Esophagus muscularis mucosa (tissue), 4 donors: ENCODE data around the gene PHLPP1. TPM values are rescaled to one million over a fixed set of nuclear protein-coding genes. Genes with fewer than 3 reads are reported as not detected.
A peak's percentile ranks its signal among the peaks of the same experiment; 100 is the strongest.

Experiments
- DNase-seq: peaks from one replicate; pipeline ENCODE4 v3.0.0-alpha.2; 2017; ENCODE audit errors: extremely low spot score
- H3K27ac ChIP-seq, 4 donors: fragments of 200-600 bp; sonication (generic); replicated peaks in 1 of 4; 1 replicate in 3 of 4; 2 replicates in 1 of 4; pipeline ENCODE4 v1.5.1; 2016 to 2019; ENCODE audit warnings: mild to moderate bottlenecking in 1 of 4
- H3K27me3 ChIP-seq, 4 donors: fragments of 200-600 bp; sonication (generic); one replicate each; pipeline versions ENCODE4 v1.5.1 to v1.6.0; 2016 to 2019
- H3K36me3 ChIP-seq, 4 donors: fragments of 200-600 bp; sonication (generic); one replicate each; pipeline ENCODE4 v1.5.1; 2016 to 2019
- H3K4me1 ChIP-seq, 4 donors: fragments of 200-600 bp; sonication (generic); one replicate each; pipeline ENCODE4 v1.5.1; 2016 to 2019
- H3K4me3 ChIP-seq, 4 donors: fragments of 200-600 bp; sonication (generic); 1 replicate in 2 of 4; 2 replicates in 2 of 4; pipeline ENCODE4 v1.5.1; 2016 to 2019; ENCODE audit warnings: mild to moderate bottlenecking in 4 of 4, moderate library complexity in 1 of 4
- H3K9me3 ChIP-seq, 4 donors: fragments of 200-600 bp; sonication (generic); 1 replicate in 3 of 4; 2 replicates in 1 of 4; pipeline ENCODE4 v1.5.1; 2016 to 2019
- EP300 ChIP-seq: sonication (generic); formaldehyde crosslinking; IDR thresholded peaks from one replicate; pipeline ENCODE4 v1.6.1; 2017; ENCODE audit warnings: antibody characterized with exemption
- POLR2A ChIP-seq: fragments of 450-650 bp; IDR thresholded peaks from one replicate; pipeline ENCODE4 v1.6.1; 2017; ENCODE audit warnings: antibody characterized with exemption, moderate library complexity, mild to moderate bottlenecking, low read depth
- POLR2AphosphoS5 ChIP-seq, 2 donors: sonication (generic); formaldehyde crosslinking; IDR thresholded peaks; one replicate each; pipeline ENCODE4 v1.6.1; 2017; ENCODE audit warnings: antibody characterized with exemption in 2 of 2
- WGBS: methylation state at CpG from one replicate; pipeline ENCODE4 v1.1.5; 2018; 5-methylcytosine and 5-hydroxymethylcytosine counted together
- intact Hi-C: fragments of 100-400 bp; cut with DNase I; formaldehyde crosslinking; loops from one replicate; pipeline ENCODE4 v1.15.1; 2023
- total RNA-seq, 4 donors: library from RNA; depleted of rRNA; stranded (reverse); fragments of >200 nt; gene quantifications; one replicate each; pipeline versions ENCODE4 v1.1.0 to v1.2.1, GENCODE V29; 2016
- TF ChIP-seq, protein P1 (sequence below), 3 experiments: fragments of 200-600 bp in 2 of 3; fragments of 450-650 bp in 1 of 3; sonication (generic) in 2 of 3; IDR thresholded peaks; one replicate each; pipeline ENCODE4 v1.5.1; 2017 to 2019; ENCODE audit warnings: antibody characterized with exemption in 3 of 3, mild to moderate bottlenecking in 2 of 3, moderate library complexity in 1 of 3

PHLPP1 gene
- total RNA-seq, 4 donors from 2014 or later, result 11.6 to 23.0 (median 17.3) TPM

DNA sequence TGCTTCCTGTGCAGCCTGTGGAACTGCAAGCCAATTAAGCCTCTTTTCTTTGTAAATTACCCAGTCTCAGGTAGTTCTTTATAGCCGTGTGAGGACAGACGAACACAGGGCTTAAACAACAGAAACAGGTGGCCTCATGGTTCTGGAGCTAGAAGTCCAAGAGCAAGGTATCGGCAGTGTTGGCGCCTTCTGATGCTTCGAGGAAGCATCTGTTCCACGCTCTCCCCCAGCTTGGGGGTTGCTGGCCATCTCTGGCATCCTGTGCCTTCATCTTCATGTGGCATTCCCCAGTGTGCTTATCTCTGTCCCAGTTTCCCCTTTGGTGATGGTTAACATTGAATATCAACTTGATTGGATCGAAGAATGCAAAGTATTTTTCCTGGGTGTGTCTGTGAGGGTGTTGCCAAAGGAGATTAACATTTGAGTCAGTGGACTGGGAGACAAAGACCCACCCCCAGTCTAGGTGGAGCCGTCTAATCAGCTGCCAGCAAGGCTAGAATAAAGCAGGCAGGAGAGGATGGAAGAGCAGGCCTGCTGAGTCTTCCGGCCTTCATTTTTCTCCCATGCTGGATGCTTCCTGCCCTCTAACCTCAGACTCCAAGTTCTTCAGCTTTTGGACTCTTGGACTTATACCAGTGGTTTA is 287.6 kb downstream of the PHLPP1 start:
- no peak overlapping the region for H3K4me3 ChIP-seq
- H3K36me3 ChIP-seq, result no peaks in the 10 kb centered on the region
- no peaks in the 10 kb centered on the region for H3K27me3 ChIP-seq
- TF ChIP-seq POLR2A (no peak), EP300 (no peak), POLR2AphosphoS5 (IDR thresholded peaks at IDR 0.05) (no peak)
- TF ChIP-seq, protein P1, sequence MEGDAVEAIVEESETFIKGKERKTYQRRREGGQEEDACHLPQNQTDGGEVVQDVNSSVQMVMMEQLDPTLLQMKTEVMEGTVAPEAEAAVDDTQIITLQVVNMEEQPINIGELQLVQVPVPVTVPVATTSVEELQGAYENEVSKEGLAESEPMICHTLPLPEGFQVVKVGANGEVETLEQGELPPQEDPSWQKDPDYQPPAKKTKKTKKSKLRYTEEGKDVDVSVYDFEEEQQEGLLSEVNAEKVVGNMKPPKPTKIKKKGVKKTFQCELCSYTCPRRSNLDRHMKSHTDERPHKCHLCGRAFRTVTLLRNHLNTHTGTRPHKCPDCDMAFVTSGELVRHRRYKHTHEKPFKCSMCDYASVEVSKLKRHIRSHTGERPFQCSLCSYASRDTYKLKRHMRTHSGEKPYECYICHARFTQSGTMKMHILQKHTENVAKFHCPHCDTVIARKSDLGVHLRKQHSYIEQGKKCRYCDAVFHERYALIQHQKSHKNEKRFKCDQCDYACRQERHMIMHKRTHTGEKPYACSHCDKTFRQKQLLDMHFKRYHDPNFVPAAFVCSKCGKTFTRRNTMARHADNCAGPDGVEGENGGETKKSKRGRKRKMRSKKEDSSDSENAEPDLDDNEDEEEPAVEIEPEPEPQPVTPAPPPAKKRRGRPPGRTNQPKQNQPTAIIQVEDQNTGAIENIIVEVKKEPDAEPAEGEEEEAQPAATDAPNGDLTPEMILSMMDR (IDR thresholded peaks at IDR 0.05), result no peak
- intact Hi-C loops, result no loop called here
- DNase-seq, result peak; percentile 60
- no peaks in the 10 kb centered on the region for H3K9me3 ChIP-seq
- 84% methylated on average over 9 of the region's 9 CpGs for WGBS
- H3K27ac ChIP-seq, result no peak overlapping the region
- peaks cover 0 to 17% (median 9%) of the 10 kb centered on the region in 4 donors for H3K4me1 ChIP-seq

DNA sequence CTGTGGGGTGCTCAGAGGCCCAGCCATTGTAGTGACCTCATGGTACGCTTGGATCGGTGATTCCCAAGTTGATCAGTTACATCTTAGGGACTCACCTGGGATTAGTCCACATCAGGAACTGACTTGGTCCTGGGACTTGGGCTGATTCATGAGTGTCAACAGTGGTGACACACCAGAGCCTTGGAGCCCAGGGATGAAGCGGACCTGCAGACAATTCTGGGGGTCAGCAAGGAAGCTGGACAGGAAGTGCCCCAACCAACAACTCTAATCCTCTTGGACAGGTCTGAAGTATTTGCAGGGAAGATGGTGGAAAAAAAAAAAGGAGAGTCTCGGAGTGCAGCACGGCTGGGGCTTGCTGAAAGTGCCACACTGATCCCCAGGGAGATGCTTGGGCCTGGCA is 288.6 kb downstream of the PHLPP1 start:
- Histone ChIP-seq H3K4me1 (peaks cover 0 to 12% (median 9%) of the 10 kb centered on the region in 4 donors), H3K27me3 (no peaks in the 10 kb centered on the region), H3K27ac (no peak overlapping the region), H3K36me3 (no peaks in the 10 kb centered on the region), H3K4me3 (no peak overlapping the region), H3K9me3 (no peaks in the 10 kb centered on the region)
- intact Hi-C loops, result no loop called here
- no peak for DNase-seq
- TF ChIP-seq EP300 (no peak), POLR2A (no peak), POLR2AphosphoS5 (IDR thresholded peaks at IDR 0.05) (no peak)
- TF ChIP-seq, protein P1 (IDR thresholded peaks at IDR 0.05), result no peak
- WGBS, result 87% methylated on average over 4 of the region's 5 CpGs

DNA sequence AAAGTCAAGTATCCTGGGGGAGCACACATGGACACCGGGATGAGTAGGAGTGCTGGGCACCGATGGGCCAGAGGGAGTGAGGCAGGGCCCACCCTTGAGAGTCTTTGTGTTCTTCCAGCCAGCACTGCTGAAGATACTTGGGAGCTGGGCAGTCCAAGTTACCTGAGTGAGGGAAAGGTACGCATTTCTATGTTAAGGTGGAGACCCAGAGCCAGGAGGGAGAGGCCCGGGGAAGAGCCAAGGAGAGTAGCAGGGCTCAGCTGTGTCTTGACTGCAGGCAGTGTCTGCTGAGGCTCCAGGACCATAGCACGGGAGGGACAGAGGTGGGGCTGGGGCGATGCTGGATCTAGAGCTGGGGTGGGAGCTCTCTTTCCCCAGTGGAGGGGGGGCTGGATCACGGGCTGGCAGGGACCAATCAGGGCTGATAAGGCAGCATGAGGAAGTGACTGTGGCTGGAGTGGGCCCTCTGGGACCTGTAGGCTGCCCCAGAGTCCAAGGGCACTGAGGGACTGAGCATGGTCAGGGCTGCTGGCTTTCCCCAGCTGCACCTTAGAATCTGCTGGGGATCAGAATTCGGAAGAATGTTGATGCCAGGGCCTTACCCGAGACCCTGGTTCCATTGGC is 289.2 kb downstream of the PHLPP1 start:
- no peak for DNase-seq
- Histone ChIP-seq H3K4me1 (peaks cover 0 to 5% (median 3%) of the 10 kb centered on the region in 4 donors), H3K27me3 (no peaks in the 10 kb centered on the region), H3K36me3 (no peaks in the 10 kb centered on the region), H3K9me3 (no peaks in the 10 kb centered on the region), H3K4me3 (no peak overlapping the region), H3K27ac (no peak overlapping the region)
- intact Hi-C loops, result no loop called here
- no peak for TF ChIP-seq EP300
- no peak for TF ChIP-seq POLR2AphosphoS5 (IDR thresholded peaks at IDR 0.05)
- no peak for TF ChIP-seq POLR2A
- TF ChIP-seq, protein P1 (IDR thresholded peaks at IDR 0.05), result no peak
- 84% methylated on average over 9 of the region's 9 CpGs for WGBS

DNA sequence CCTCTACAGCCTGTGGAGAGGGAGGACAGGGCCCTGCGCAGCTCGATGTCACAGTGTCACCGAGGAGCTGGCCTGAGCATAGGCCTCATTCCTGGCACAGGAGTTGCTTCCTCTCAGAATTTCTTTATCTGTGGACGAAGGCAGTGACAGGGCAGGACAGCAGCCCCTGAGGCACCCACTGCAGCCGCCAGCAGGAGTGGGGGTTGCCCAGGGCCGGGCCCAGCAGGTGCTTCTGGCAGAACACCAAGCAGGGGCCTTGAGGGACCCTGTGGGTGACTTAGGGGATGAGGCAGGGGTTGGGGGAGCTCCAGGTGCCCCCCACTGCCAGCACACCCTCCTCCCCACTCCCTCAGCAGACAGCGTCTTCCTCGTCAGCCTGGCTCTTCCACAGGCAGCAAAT is 290.0 kb downstream of the PHLPP1 start:
- DNase-seq, result no peak
- intact Hi-C loops, result no loop called here
- 92% methylated on average over 5 of the region's 8 CpGs for WGBS
- Histone ChIP-seq H3K4me1 (no peaks in the 10 kb centered on the region), H3K27me3 (no peaks in the 10 kb centered on the region), H3K27ac (no peak overlapping the region), H3K9me3 (no peaks in the 10 kb centered on the region), H3K36me3 (no peaks in the 10 kb centered on the region), H3K4me3 (no peak overlapping the region)
- TF ChIP-seq POLR2A (no peak), POLR2AphosphoS5 (IDR thresholded peaks at IDR 0.05) (no peak), EP300 (no peak)
- TF ChIP-seq, protein P1 (IDR thresholded peaks at IDR 0.05), result no peak
